Transverse colon (tissue), 4 donors: Measurements from ENCODE around the gene FUZ. TPM values are rescaled to one million over a fixed set of nuclear protein-coding genes. Genes with fewer than 3 reads are reported as not detected.

Experiments used
- DNase-seq: peaks from one replicate; pipeline ENCODE4 v3.0.0-alpha.2; 2019
- H3K27ac ChIP-seq, 4 donors: fragments of 200-600 bp; sonication (generic); 2 replicates each; pipeline ENCODE4 v1.5.1; 2016 to 2018; ENCODE audit warnings: inconsistent platforms in 4 of 4
- H3K27me3 ChIP-seq: fragments of 200-600 bp; sonication (generic); 2 replicates; pipeline ENCODE4 v1.5.1; 2017; ENCODE audit warnings: inconsistent platforms
- H3K36me3 ChIP-seq, 4 donors: fragments of 200-600 bp; sonication (generic); 2 replicates each; pipeline ENCODE4 v1.5.1; 2017 to 2019; ENCODE audit warnings: inconsistent platforms in 4 of 4
- H3K4me1 ChIP-seq, 4 donors: fragments of 200-600 bp; sonication (generic); 2 replicates each; pipeline ENCODE4 v1.5.1; 2017 to 2020; ENCODE audit warnings: inconsistent platforms in 4 of 4
- H3K4me3 ChIP-seq, 4 donors: fragments of 200-600 bp; sonication (generic); 1 replicate in 1 of 4; 2 replicates in 3 of 4; pipeline versions ENCODE4 v1.5.1 to v1.6.1; 2017 to 2019; ENCODE audit warnings: inconsistent platforms in 4 of 4
- H3K9me3 ChIP-seq, 2 donors: fragments of 200-600 bp; sonication (generic); 2 replicates each; pipeline ENCODE4 v1.5.1; 2017 to 2019; ENCODE audit warnings: inconsistent platforms in 2 of 2
- EP300 ChIP-seq: sonication (generic); formaldehyde crosslinking; IDR thresholded peaks from one replicate; pipeline ENCODE4 v1.6.1; 2017; ENCODE audit warnings: antibody characterized with exemption, low read depth
- POLR2A ChIP-seq: fragments of 450-650 bp; IDR thresholded peaks from one replicate; pipeline ENCODE4 v1.6.1; 2016; ENCODE audit warnings: antibody characterized with exemption, mild to moderate bottlenecking, moderate library complexity
- POLR2AphosphoS5 ChIP-seq, 3 donors: sonication (generic); formaldehyde crosslinking; IDR thresholded peaks; one replicate each; pipeline ENCODE4 v1.6.1; 2016; ENCODE audit warnings: antibody characterized with exemption in 3 of 3
- WGBS, 2 donors: methylation state at CpG; one replicate each; pipeline ENCODE4 v1.1.5; 2018; ENCODE audit warnings: low coverage in 1 of 2; 5-methylcytosine and 5-hydroxymethylcytosine counted together
- in situ Hi-C, 4 donors: fragments of 200-750 bp; cut with MboI; loops; one replicate each; pipeline versions ENCODE4 v1.15.0 to v1.15.1; 2017; ENCODE audit warnings: low sequenced_read_pairs in 3 of 4, low pct_ligation_motif_present in 1 of 4, low pct_unique_long_range_greater_than_20kb in 1 of 4
- intact Hi-C: fragments of 100-400 bp; cut with DNase I; formaldehyde crosslinking; loops from one replicate; pipeline ENCODE4 v1.15.1; 2023; ENCODE audit warnings: low total_unique reads
- small RNA-seq, 4 donors: library from RNA; depleted of rRNA; stranded (forward); fragments of <200 nt; gene quantifications; one replicate each; pipeline ENCODE3, GENCODE V24; 2016
- total RNA-seq, 4 donors: library from RNA; depleted of rRNA; stranded (reverse); fragments of >200 nt; gene quantifications; one replicate each; pipeline ENCODE4 v1.1.0, GENCODE V29; 2016
- TF ChIP-seq, protein P1 (sequence below), 5 experiments: fragments of 200-600 bp in 3 of 5; fragments of 450-650 bp in 2 of 5; sonication (generic) in 3 of 5; IDR thresholded peaks; 1 replicate in 2 of 5; 2 replicates in 3 of 5; pipeline ENCODE4 v1.5.1; 2016 to 2017; ENCODE audit warnings: antibody characterized with exemption in 5 of 5, inconsistent platforms in 3 of 5, mild to moderate bottlenecking in 2 of 5, moderate library complexity in 1 of 5

FUZ gene
- total RNA-seq, 4 donors from 2014 or later = 10.2 to 20.1 (median 13.1) TPM

DNA sequence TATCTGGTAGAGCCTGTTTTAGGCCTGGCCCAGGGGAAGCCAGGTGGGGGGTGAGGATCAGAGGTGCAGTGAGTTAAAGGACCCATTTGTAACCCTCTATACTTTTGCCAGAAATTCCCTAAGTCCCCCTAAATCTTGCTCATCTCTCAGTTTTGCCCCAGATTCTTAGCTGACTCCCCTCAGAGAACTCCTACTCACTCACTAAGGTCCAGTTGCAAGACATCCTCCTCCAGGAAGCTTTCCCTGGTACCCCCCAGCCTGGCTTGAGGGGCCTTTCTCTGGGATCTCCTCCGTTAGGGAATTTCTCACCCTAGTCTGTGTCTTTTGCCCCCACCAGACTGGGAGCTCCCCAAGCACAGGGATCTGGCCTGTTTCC, 51.9 kb downstream of the FUZ start:
- Histone ChIP-seq H3K4me1 (peaks cover 0 to 8% (median 7%) of the 10 kb centered on the region in 4 donors), H3K27me3 (no peaks in the 10 kb centered on the region), H3K27ac (no peak overlapping the region), H3K36me3 (no peaks in the 10 kb centered on the region), H3K9me3 (peaks cover 0 to 2% of the 10 kb centered on the region in 2 donors), H3K4me3 (no peak overlapping the region)
- in situ Hi-C loops = no loop called here
- intact Hi-C loops = no loop called here
- DNase-seq = no peak
- TF ChIP-seq POLR2A = no peak
- TF ChIP-seq EP300 = no peak
- no peak for TF ChIP-seq POLR2AphosphoS5 (IDR thresholded peaks at IDR 0.05)
- TF ChIP-seq, protein P1, sequence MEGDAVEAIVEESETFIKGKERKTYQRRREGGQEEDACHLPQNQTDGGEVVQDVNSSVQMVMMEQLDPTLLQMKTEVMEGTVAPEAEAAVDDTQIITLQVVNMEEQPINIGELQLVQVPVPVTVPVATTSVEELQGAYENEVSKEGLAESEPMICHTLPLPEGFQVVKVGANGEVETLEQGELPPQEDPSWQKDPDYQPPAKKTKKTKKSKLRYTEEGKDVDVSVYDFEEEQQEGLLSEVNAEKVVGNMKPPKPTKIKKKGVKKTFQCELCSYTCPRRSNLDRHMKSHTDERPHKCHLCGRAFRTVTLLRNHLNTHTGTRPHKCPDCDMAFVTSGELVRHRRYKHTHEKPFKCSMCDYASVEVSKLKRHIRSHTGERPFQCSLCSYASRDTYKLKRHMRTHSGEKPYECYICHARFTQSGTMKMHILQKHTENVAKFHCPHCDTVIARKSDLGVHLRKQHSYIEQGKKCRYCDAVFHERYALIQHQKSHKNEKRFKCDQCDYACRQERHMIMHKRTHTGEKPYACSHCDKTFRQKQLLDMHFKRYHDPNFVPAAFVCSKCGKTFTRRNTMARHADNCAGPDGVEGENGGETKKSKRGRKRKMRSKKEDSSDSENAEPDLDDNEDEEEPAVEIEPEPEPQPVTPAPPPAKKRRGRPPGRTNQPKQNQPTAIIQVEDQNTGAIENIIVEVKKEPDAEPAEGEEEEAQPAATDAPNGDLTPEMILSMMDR (IDR thresholded peaks at IDR 0.05) = no peak
- 93% methylated on average over 1 of the region's 1 CpG; no CpG with 5 or more reads in 1 of the 2 donors for WGBS, 2 donors

DNA sequence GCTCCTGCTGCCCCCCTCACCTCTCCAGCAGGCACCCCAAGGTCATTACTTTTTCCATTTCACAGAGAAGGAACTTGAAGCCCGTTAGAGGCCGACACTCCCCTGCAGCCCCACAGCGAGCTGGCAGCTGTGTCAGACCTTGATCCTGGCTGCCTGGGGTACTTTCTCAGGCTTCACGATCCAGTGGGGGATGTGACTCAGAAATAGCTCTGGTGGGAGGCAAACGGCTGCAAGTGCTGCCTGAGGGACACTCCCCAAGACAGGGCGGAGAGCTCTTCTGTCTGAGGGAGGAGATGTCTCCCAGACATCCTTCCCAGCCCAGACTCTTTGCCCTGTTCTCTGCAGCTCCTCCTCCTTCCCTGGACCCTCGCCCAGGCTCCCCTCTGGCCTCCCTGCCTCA, 54.8 kb downstream of the FUZ start:
- H3K4me1 ChIP-seq = no peaks in the 10 kb centered on the region
- in situ Hi-C loops (no loop called here), intact Hi-C loops (no loop called here)

More for the DNA sequence above, 54.8 kb downstream of the FUZ start:
- H3K27ac ChIP-seq = no peak overlapping the region
- WGBS, 2 donors = 30% methylated on average over 7 of the region's 7 CpGs; no CpG with 5 or more reads in 1 of the 2 donors
- no peak overlapping the region for H3K4me3 ChIP-seq
- H3K36me3 ChIP-seq = no peaks in the 10 kb centered on the region
- peaks cover 0 to 9% of the 10 kb centered on the region in 2 donors for H3K9me3 ChIP-seq
- DNase-seq = no peak
- no peaks in the 10 kb centered on the region for H3K27me3 ChIP-seq
- TF ChIP-seq POLR2A = no peak
- TF ChIP-seq, protein P1 (IDR thresholded peaks at IDR 0.05) = no peak
- no peak for TF ChIP-seq EP300
- TF ChIP-seq POLR2AphosphoS5 (IDR thresholded peaks at IDR 0.05) = no peak

Small RNAs within 50 kb of the gene (small RNA-seq; reads per million reads assigned to genes)
- 0 to 0.18 (median 0.13) reads per million in 4 donors for gene MIR4749
- 0 to 0.14 (median 0) reads per million in 4 donors for gene MIR6799
- 0 reads per million in 4 donors for gene RNU6-841P

Other genes starting within 250 kb of the FUZ start
- gene NOSIP, start 232.7 kb downstream of the FUZ start, total RNA-seq = 100 to 1,000 TPM in 1 of 4 donors, 10 to 100 TPM in 3; 56.5 to 105 (median 74.4) TPM
- 10 to 100 TPM in 2 of 4 donors, 1 to 10 TPM in 1, under 1 TPM in 1; 0.40 to 22.7 (median 12.2) TPM for gene PRRG2, start 232.0 kb downstream of the FUZ start, total RNA-seq
- gene PRR12, start 222.1 kb downstream of the FUZ start, total RNA-seq = 10 to 100 TPM; 12.2 to 54.7 (median 30.0) TPM
- gene RRAS, start 173.1 kb downstream of the FUZ start, total RNA-seq = 10 to 100 TPM; 31.8 to 97.6 (median 58.2) TPM
- 100 to 1,000 TPM in 1 of 4 donors, 10 to 100 TPM in 3; 20.2 to 118 (median 32.7) TPM for gene SCAF1, start 171.1 kb downstream of the FUZ start, total RNA-seq
- 100 to 1,000 TPM in 2 of 4 donors, 10 to 100 TPM in 2; 73.0 to 164 (median 104) TPM for gene IRF3, start 147.4 kb downstream of the FUZ start, total RNA-seq
- 10 to 100 TPM in 1 of 4 donors, 1 to 10 TPM in 3; 5.4 to 10.2 (median 6.9) TPM for gene BCL2L12, start 147.4 kb downstream of the FUZ start, total RNA-seq
- 100 to 1,000 TPM in 1 of 4 donors, 10 to 100 TPM in 3; 45.6 to 116 (median 70.3) TPM for gene PRMT1, start 136.0 kb downstream of the FUZ start, total RNA-seq
- under 1 TPM in 2 of 4 donors, not detected in 2; 0.41 to 0.95 TPM for gene ADM5, start 123.7 kb downstream of the FUZ start, total RNA-seq
- gene CPT1C, start 122.2 kb downstream of the FUZ start, total RNA-seq = 10 to 100 TPM in 1 of 4 donors, 1 to 10 TPM in 3; 1.5 to 10.9 (median 2.2) TPM
- gene TSKS, start 50.0 kb downstream of the FUZ start, total RNA-seq = 10 to 100 TPM in 1 of 4 donors, under 1 TPM in 2, not detected in 1; 0.32 to 12.7 (median 0.82) TPM
- 100 to 1,000 TPM in 2 of 4 donors, 10 to 100 TPM in 2; 71.1 to 125 (median 93.0) TPM for gene AP2A1, start 46.3 kb downstream of the FUZ start, total RNA-seq
- 10 to 100 TPM; 26.9 to 46.6 (median 38.7) TPM for gene MED25, start 5.0 kb upstream of the FUZ start, total RNA-seq
- 100 to 1,000 TPM in 1 of 4 donors, 10 to 100 TPM in 3; 62.3 to 203 (median 66.8) TPM for gene PTOV1, start 37.9 kb upstream of the FUZ start, total RNA-seq
- gene PNKP, start 54.3 kb upstream of the FUZ start, total RNA-seq = 100 to 1,000 TPM in 2 of 4 donors, 10 to 100 TPM in 2; 60.8 to 128 (median 99.6) TPM
- 10 to 100 TPM; 15.3 to 29.7 (median 22.7) TPM for gene AKT1S1, start 64.1 kb upstream of the FUZ start, total RNA-seq
- 10 to 100 TPM; 26.4 to 80.8 (median 47.9) TPM for gene TBC1D17, start 64.4 kb upstream of the FUZ start, total RNA-seq
- 1 to 10 TPM in 1 of 4 donors, not detected in 3; 2.1 TPM for gene IL4I1, start 83.6 kb upstream of the FUZ start, total RNA-seq
- 10 to 100 TPM in 1 of 4 donors, 1 to 10 TPM in 3; 2.6 to 10.5 (median 5.4) TPM for gene ATF5, start 115.9 kb upstream of the FUZ start, total RNA-seq
- 100 to 1,000 TPM in 1 of 4 donors, 10 to 100 TPM in 3; 30.3 to 136 (median 32.6) TPM for gene NUP62, start 116.2 kb upstream of the FUZ start, total RNA-seq
- 1 to 10 TPM in 2 of 4 donors, not detected in 2; 1.2 to 3.2 TPM for gene SIGLEC11, start 147.9 kb upstream of the FUZ start, total RNA-seq
- 10 to 100 TPM; 26.3 to 67.7 (median 50.0) TPM for gene VRK3, start 212.1 kb upstream of the FUZ start, total RNA-seq
- gene ZNF473, start 212.7 kb upstream of the FUZ start, total RNA-seq = 10 to 100 TPM in 2 of 4 donors, 1 to 10 TPM in 1, under 1 TPM in 1; 1.00 to 60.2 (median 7.9) TPM